CD4-positive, alpha-beta memory T cell (primary cell): ENCODE results near the gene KRT75. TPM values are rescaled to one million over a fixed set of nuclear protein-coding genes. Genes with fewer than 3 reads are reported as not detected.

Source experiments
- CTCF ChIA-PET: fragments of 350-600 bp; sonication (Branson Sonifier 250); formaldehyde crosslinking; loops from one replicate; lab custom pipeline; 2021; ENCODE audit warnings: inconsistent platforms; ENCODE audit not compliant: partially characterized antibody; lab: Charles Lee
- POLR2A ChIA-PET: fragments of 350-600 bp; sonication (Branson Sonifier 250); formaldehyde crosslinking; loops from one replicate; lab custom pipeline; 2021; ENCODE audit not compliant: partially characterized antibody; lab: Charles Lee
- DNase-seq, 5 donors: peaks; one replicate each; pipeline versions ENCODE4 v3.0.0 to v3.0.0-alpha.2; 2020 to 2022; ENCODE audit warnings: mixed read lengths in 1 of 5
- H3K27ac ChIP-seq: one replicate; pipeline ENCODE4 v1.7.0; 2013; ENCODE audit warnings: low read depth, low read length
- H3K27me3 ChIP-seq: 2 replicates; pipeline ENCODE4 v1.7.0; 2013; ENCODE audit warnings: mild to moderate bottlenecking, low read length, moderate library complexity; ENCODE audit not compliant: insufficient read depth
- H3K36me3 ChIP-seq: 2 replicates; pipeline ENCODE4 v1.7.0; 2013; ENCODE audit warnings: mild to moderate bottlenecking, low read length, moderate library complexity; ENCODE audit not compliant: insufficient read depth
- H3K4me1 ChIP-seq: 2 replicates; pipeline ENCODE4 v1.7.0; 2013; ENCODE audit warnings: mild to moderate bottlenecking, low read length, moderate library complexity; ENCODE audit not compliant: insufficient read depth
- H3K4me3 ChIP-seq, 2 donors: one replicate each; pipeline ENCODE4 v1.7.0; 2013; ENCODE audit warnings: low read length in 2 of 2, mild to moderate bottlenecking in 1 of 2
- H3K9me3 ChIP-seq, 2 donors: one replicate each; pipeline ENCODE4 v1.7.0; 2013; ENCODE audit warnings: low read length in 2 of 2, control low read depth in 1 of 2; ENCODE audit not compliant: control insufficient read depth in 1 of 2
- H3K27ac Mint-ChIP-seq, 7 donors: one replicate each; pipeline ENCODE4 v1.8.0; 2020 to 2021; ENCODE audit warnings: mixed read lengths in 7 of 7, mild to moderate bottlenecking in 6 of 7, inconsistent platforms in 3 of 7, moderate library complexity in 3 of 7
- H3K27me3 Mint-ChIP-seq, 2 donors: one replicate each; pipeline ENCODE4 v1.8.0; 2020 to 2021; ENCODE audit warnings: mixed read lengths in 2 of 2
- H3K36me3 Mint-ChIP-seq, 2 donors: one replicate each; pipeline ENCODE4 v1.8.0; 2020 to 2021; ENCODE audit warnings: mixed read lengths in 2 of 2, inconsistent platforms in 1 of 2, mild to moderate bottlenecking in 1 of 2
- H3K4me1 Mint-ChIP-seq, 4 donors: one replicate each; pipeline ENCODE4 v1.8.0; 2020 to 2021; ENCODE audit warnings: mixed read lengths in 4 of 4, mild to moderate bottlenecking in 1 of 4
- H3K4me3 Mint-ChIP-seq, 8 donors: one replicate each; pipeline ENCODE4 v1.8.0; 2020 to 2021; ENCODE audit warnings: mixed read lengths in 8 of 8, mild to moderate bottlenecking in 7 of 8, moderate library complexity in 6 of 8, inconsistent platforms in 3 of 8
- H3K9me3 Mint-ChIP-seq, 8 donors: one replicate each; pipeline ENCODE4 v1.8.0; 2020 to 2021; ENCODE audit warnings: mixed read lengths in 8 of 8, mild to moderate bottlenecking in 5 of 8, inconsistent platforms in 3 of 8, moderate library complexity in 1 of 8
- intact Hi-C: fragments of 100-400 bp; cut with micrococcal nuclease; formaldehyde crosslinking; loops from one replicate; pipeline ENCODE4 v1.15.1; 2023
- polyA plus RNA-seq, 2 donors: library from polyadenylated mRNA; unstranded; fragments of 300-500 nt; fragmentation: Illumina TruSeq; gene quantifications; one replicate each; pipeline ENCODE4 v1.2.3, GENCODE V29; 2021
- total RNA-seq, 2 experiments: library from RNA; stranded (reverse); gene quantifications; one replicate each; pipeline ENCODE4 v1.2.3, GENCODE V29; 2021

The KRT75 gene
- total and polyA plus RNA-seq, 4 experiments from 2014 or later: not detected

- intact Hi-C loops: no loop called here
- DNase-seq: no peak
- POLR2A ChIA-PET: no interaction called here
These were observed 53.0 kb downstream of the KRT75 start for GRCh38 chr12:52381206-52381605.

GRCh38 chr12:52380271-52380694 lies 53.9 kb downstream of the KRT75 start:
- DNase-seq: no peak
- Histone ChIP-seq H3K9me3 (no peaks in the 10 kb centered on the region), H3K4me3 (no peak overlapping the region), H3K27ac (no peak overlapping the region), H3K36me3 (no peaks in the 10 kb centered on the region), H3K4me1 (peaks cover 6% of the 10 kb centered on the region), H3K27me3 (no peaks in the 10 kb centered on the region)
- intact Hi-C loops: no loop called here
- no peak overlapping the region for H3K27ac Mint-ChIP-seq
- H3K4me3 Mint-ChIP-seq: no peak overlapping the region
- H3K36me3 Mint-ChIP-seq: no peaks in the 10 kb centered on the region
- POLR2A ChIA-PET: no interaction called here
- H3K9me3 Mint-ChIP-seq: peaks cover 0 to 2% (median 0%) of the 10 kb centered on the region in 8 donors
- CTCF ChIA-PET: no interaction called here
- H3K4me1 Mint-ChIP-seq: peaks cover 0 to 6% (median 5%) of the 10 kb centered on the region in 4 donors
- peaks cover 11 to 12% of the 10 kb centered on the region in 2 donors for H3K27me3 Mint-ChIP-seq

More at GRCh38 chr12:52381206-52381605, 53.0 kb downstream of the KRT75 start:
- Mint-ChIP-seq H3K4me1 (peaks cover 0 to 6% (median 5%) of the 10 kb centered on the region in 4 donors), H3K27ac (peak overlapping the region in 1 of 7 donors; percentile 8), H3K9me3 (peaks cover 0 to 2% (median 0%) of the 10 kb centered on the region in 8 donors), H3K27me3 (peaks cover 11% of the 10 kb centered on the region in 2 donors), H3K4me3 (no peak overlapping the region), H3K36me3 (no peaks in the 10 kb centered on the region)
- no peaks in the 10 kb centered on the region for H3K36me3 ChIP-seq
- H3K9me3 ChIP-seq: no peaks in the 10 kb centered on the region
- CTCF ChIA-PET: interaction anchor here (1.6 kb wide), 1 partner anchor 10 kb away, joined by 4 read pairs; no protein-coding TSS in a partner anchor
- H3K27me3 ChIP-seq: no peaks in the 10 kb centered on the region
- H3K27ac ChIP-seq: no peak overlapping the region
- no peak overlapping the region for H3K4me3 ChIP-seq
- H3K4me1 ChIP-seq: peaks cover 6% of the 10 kb centered on the region

GRCh38 chr12:52379536-52379935 lies 54.6 kb downstream of the KRT75 start:
- Mint-ChIP-seq H3K27ac (no peak overlapping the region), H3K36me3 (no peaks in the 10 kb centered on the region), H3K9me3 (peaks cover 0 to 2% (median 0%) of the 10 kb centered on the region in 8 donors), H3K4me1 (peaks cover 0 to 6% (median 5%) of the 10 kb centered on the region in 4 donors), H3K4me3 (no peak overlapping the region), H3K27me3 (peaks cover 11 to 12% of the 10 kb centered on the region in 2 donors)
- no peaks in the 10 kb centered on the region for H3K36me3 ChIP-seq
- intact Hi-C loops: no loop called here
- DNase-seq: no peak
- H3K27ac ChIP-seq: no peak overlapping the region
- no peaks in the 10 kb centered on the region for H3K9me3 ChIP-seq
- CTCF ChIA-PET: interaction anchor here (1.4 kb wide), 1 partner anchor 500 kb away, joined by 3 read pairs; no protein-coding TSS in a partner anchor
- POLR2A ChIA-PET: no interaction called here
- no peak overlapping the region for H3K4me3 ChIP-seq
- H3K4me1 ChIP-seq: peaks cover 6% of the 10 kb centered on the region
- H3K27me3 ChIP-seq: no peaks in the 10 kb centered on the region

GRCh38 chr12:52378091-52378490 lies 56.1 kb downstream of the KRT75 start:
- POLR2A ChIA-PET: no interaction called here
- intact Hi-C loops: no loop called here

GRCh38 chr12:52377266-52377665 lies 56.9 kb downstream of the KRT75 start:
- H3K9me3 Mint-ChIP-seq: peaks cover 0 to 11% (median 0%) of the 10 kb centered on the region in 8 donors
- Histone ChIP-seq H3K27me3 (no peaks in the 10 kb centered on the region), H3K36me3 (no peaks in the 10 kb centered on the region), H3K4me1 (no peaks in the 10 kb centered on the region), H3K4me3 (no peak overlapping the region), H3K9me3 (no peaks in the 10 kb centered on the region), H3K27ac (no peak overlapping the region)
- H3K4me3 Mint-ChIP-seq: no peak overlapping the region
- intact Hi-C loops: no loop called here
- H3K27ac Mint-ChIP-seq: no peak overlapping the region
- peaks cover 8 to 12% of the 10 kb centered on the region in 2 donors for H3K27me3 Mint-ChIP-seq
- POLR2A ChIA-PET: no interaction called here
- DNase-seq: no peak
- H3K36me3 Mint-ChIP-seq: no peaks in the 10 kb centered on the region
- H3K4me1 Mint-ChIP-seq: no peaks in the 10 kb centered on the region
- CTCF ChIA-PET: no interaction called here

More at GRCh38 chr12:52378091-52378490, 56.1 kb downstream of the KRT75 start:
- H3K27me3 ChIP-seq: no peaks in the 10 kb centered on the region
- H3K9me3 ChIP-seq: no peaks in the 10 kb centered on the region
- no peak overlapping the region for H3K4me3 ChIP-seq
- Mint-ChIP-seq H3K27me3 (peaks cover 11 to 12% of the 10 kb centered on the region in 2 donors), H3K4me1 (peaks cover 0 to 6% (median 5%) of the 10 kb centered on the region in 4 donors), H3K36me3 (no peaks in the 10 kb centered on the region), H3K27ac (no peak overlapping the region), H3K4me3 (no peak overlapping the region), H3K9me3 (peaks cover 0 to 11% (median 0%) of the 10 kb centered on the region in 8 donors)
- CTCF ChIA-PET: interaction anchor here (0.8 to 1.4 kb wide), 3 partner anchors 9 to 502 kb away, joined by 3 read pairs; no protein-coding TSS in a partner anchor
- no peak for DNase-seq
- H3K27ac ChIP-seq: no peak overlapping the region
- H3K36me3 ChIP-seq: no peaks in the 10 kb centered on the region
- peaks cover 6% of the 10 kb centered on the region for H3K4me1 ChIP-seq

Other genes starting within 250 kb of the KRT75 start
- gene KRT80, start 242.4 kb downstream of the KRT75 start, total RNA-seq: not detected
- gene KRT80, start 242.4 kb downstream of the KRT75 start, polyA plus RNA-seq: not detected
- not detected for gene KRT7, start 201.1 kb downstream of the KRT75 start, total RNA-seq
- not detected for gene KRT7, start 201.1 kb downstream of the KRT75 start, polyA plus RNA-seq
- gene KRT86, start 159.7 kb downstream of the KRT75 start, total RNA-seq: not detected
- gene KRT86, start 159.7 kb downstream of the KRT75 start, polyA plus RNA-seq: not detected
- gene KRT81, start 142.8 kb downstream of the KRT75 start, total RNA-seq: not detected
- gene KRT81, start 142.8 kb downstream of the KRT75 start, polyA plus RNA-seq: not detected
- not detected for gene KRT83, start 113.0 kb downstream of the KRT75 start, total RNA-seq
- not detected for gene KRT83, start 113.0 kb downstream of the KRT75 start, polyA plus RNA-seq
- not detected for gene KRT85, start 66.9 kb downstream of the KRT75 start, total RNA-seq
- gene KRT85, start 66.9 kb downstream of the KRT75 start, polyA plus RNA-seq: not detected
- gene KRT84, start 48.7 kb downstream of the KRT75 start, total RNA-seq: not detected
- gene KRT84, start 48.7 kb downstream of the KRT75 start, polyA plus RNA-seq: not detected
- gene KRT82, start 28.0 kb downstream of the KRT75 start, total RNA-seq: not detected
- not detected for gene KRT82, start 28.0 kb downstream of the KRT75 start, polyA plus RNA-seq
- not detected for gene KRT6B, start 17.8 kb upstream of the KRT75 start, total RNA-seq
- gene KRT6B, start 17.8 kb upstream of the KRT75 start, polyA plus RNA-seq: not detected
- not detected for gene KRT6C, start 39.4 kb upstream of the KRT75 start, total RNA-seq
- not detected for gene KRT6C, start 39.4 kb upstream of the KRT75 start, polyA plus RNA-seq
- not detected for gene KRT6A, start 58.9 kb upstream of the KRT75 start, total RNA-seq
- gene KRT6A, start 58.9 kb upstream of the KRT75 start, polyA plus RNA-seq: not detected
- not detected for gene KRT5, start 86.0 kb upstream of the KRT75 start, total RNA-seq
- not detected for gene KRT5, start 86.0 kb upstream of the KRT75 start, polyA plus RNA-seq
- not detected for gene KRT71, start 118.8 kb upstream of the KRT75 start, total RNA-seq
- not detected for gene KRT71, start 118.8 kb upstream of the KRT75 start, polyA plus RNA-seq
- not detected for gene KRT74, start 139.5 kb upstream of the KRT75 start, total RNA-seq
- not detected for gene KRT74, start 139.5 kb upstream of the KRT75 start, polyA plus RNA-seq
- 1 to 10 TPM; 7.7 to 8.4 TPM for gene KRT72, start 167.1 kb upstream of the KRT75 start, total RNA-seq
- not detected for gene KRT72, start 167.1 kb upstream of the KRT75 start, polyA plus RNA-seq
- gene KRT73, start 184.2 kb upstream of the KRT75 start, total RNA-seq: 1 to 10 TPM; 5.7 to 6.0 TPM
- gene KRT73, start 184.2 kb upstream of the KRT75 start, polyA plus RNA-seq: 1 to 10 TPM; 1.2 to 1.3 TPM
- gene KRT2, start 217.8 kb upstream of the KRT75 start, total RNA-seq: under 1 TPM; 0.23 to 0.39 TPM
- under 1 TPM; 0.08 to 0.20 TPM for gene KRT2, start 217.8 kb upstream of the KRT75 start, polyA plus RNA-seq
- gene KRT1, start 246.0 kb upstream of the KRT75 start, total RNA-seq: under 1 TPM in 1 of 2 experiments, not detected in 1; 0.67 TPM
- gene KRT1, start 246.0 kb upstream of the KRT75 start, polyA plus RNA-seq: 10 to 100 TPM; 21.0 to 25.5 TPM